GM23338 (cell line): Measurements from ENCODE around the gene ARSB. TPM values are rescaled to one million over a fixed set of nuclear protein-coding genes. Genes with fewer than 3 reads are reported as not detected.

ENCODE experiments used
- ATAC-seq: fragments of 200-7000 bp; cut with Tn5 transposase; 3 replicates; pipeline ENCODE4 v1.9.1; 2020
- DNase-seq: peaks from one replicate; pipeline ENCODE4 v3.0.0-alpha.2; 2015; ENCODE audit warnings: low spot score
- H2AFZ ChIP-seq: fragments of 200-600 bp; sonication (generic); 2 replicates; pipeline ENCODE4 v1.8.0; 2016; ENCODE audit warnings: antibody characterized with exemption, mild to moderate bottlenecking, moderate library complexity
- H3F3A ChIP-seq: fragments of 200-600 bp; sonication (generic); replicated peaks from 2 replicates; pipeline ENCODE4 v1.8.0; 2017; ENCODE audit warnings: antibody characterized with exemption, mixed run types, low read depth
- H3K27ac ChIP-seq: fragments of 200-600 bp; sonication (generic); 2 replicates; pipeline ENCODE4 v1.6.1; 2016; ENCODE audit warnings: low read depth
- H3K27me3 ChIP-seq: fragments of 200-600 bp; sonication (generic); 2 replicates; pipeline ENCODE4 v1.8.0; 2016; ENCODE audit warnings: mild to moderate bottlenecking, mixed run types, moderate library complexity; ENCODE audit not compliant: insufficient read depth
- H3K36me3 ChIP-seq: fragments of 200-600 bp; sonication (generic); 2 replicates; pipeline ENCODE4 v1.8.0; 2016; ENCODE audit warnings: mild to moderate bottlenecking; ENCODE audit not compliant: insufficient read depth
- H3K4me1 ChIP-seq: fragments of 200-600 bp; sonication (generic); 2 replicates; pipeline ENCODE4 v1.8.0; 2016; ENCODE audit warnings: mild to moderate bottlenecking, moderate library complexity; ENCODE audit not compliant: insufficient read depth
- H3K4me2 ChIP-seq: fragments of 200-600 bp; sonication (generic); 2 replicates; pipeline ENCODE4 v1.7.1; 2017; ENCODE audit warnings: mixed run types
- H3K4me3 ChIP-seq: fragments of 200-600 bp; sonication (generic); 2 replicates; pipeline ENCODE4 v1.6.1; 2016; ENCODE audit warnings: mixed run types
- H3K79me2 ChIP-seq: fragments of 200-600 bp; sonication (generic); replicated peaks from 2 replicates; pipeline ENCODE4 v1.8.0; 2017; ENCODE audit warnings: mild to moderate bottlenecking; ENCODE audit not compliant: insufficient read depth
- H3K9me2 ChIP-seq: fragments of 200-600 bp; sonication (generic); 2 replicates; pipeline ENCODE4 v1.8.0; 2017; ENCODE audit not compliant: insufficient read depth
- H4K20me1 ChIP-seq: fragments of 200-600 bp; sonication (generic); replicated peaks from 2 replicates; pipeline ENCODE4 v1.8.0; 2017; ENCODE audit warnings: mild to moderate bottlenecking; ENCODE audit not compliant: insufficient read depth
- H3K27ac Mint-ChIP-seq: 2 replicates; pipeline ENCODE4 v1.8.0; 2020; ENCODE audit warnings: inconsistent platforms, mild to moderate bottlenecking, moderate library complexity, mixed read lengths
- H3K27me3 Mint-ChIP-seq: 3 replicates; pipeline ENCODE4 v1.8.0; 2022; ENCODE audit warnings: low read depth, mild to moderate bottlenecking, moderate library complexity, mixed read lengths, inconsistent platforms; ENCODE audit not compliant: insufficient read depth, poor library complexity
- H3K36me3 Mint-ChIP-seq: 3 replicates; pipeline ENCODE4 v1.8.0; 2021; ENCODE audit warnings: low read depth, mild to moderate bottlenecking, inconsistent platforms, moderate library complexity, mixed read lengths
- H3K4me1 Mint-ChIP-seq: 3 replicates; pipeline ENCODE4 v1.8.0; 2020; ENCODE audit warnings: mild to moderate bottlenecking, inconsistent platforms, mixed read lengths
- H3K4me3 Mint-ChIP-seq: 3 replicates; pipeline ENCODE4 v1.8.0; 2021; ENCODE audit warnings: moderate library complexity, mild to moderate bottlenecking, inconsistent platforms, mixed read lengths
- H3K9me3 Mint-ChIP-seq: 3 replicates; pipeline ENCODE4 v1.8.0; 2020; ENCODE audit warnings: moderate library complexity, mild to moderate bottlenecking, inconsistent platforms, mixed read lengths
- CREB1 ChIP-seq: fragments of 250-450 bp; sonication (Bioruptor Pico); IDR thresholded peaks from 2 replicates; pipeline ENCODE4 v1.5.0; 2020; ENCODE audit warnings: low read depth, mild to moderate bottlenecking, moderate library complexity
- JUNB ChIP-seq: IDR thresholded peaks from one replicate; pipeline ENCODE4 v1.6.1; 2016; ENCODE audit warnings: antibody characterized with exemption; ENCODE audit not compliant: unreplicated experiment
- NANOG ChIP-seq: IDR thresholded peaks from 2 replicates; pipeline ENCODE4 v1.6.1; 2016; ENCODE audit warnings: antibody characterized with exemption, borderline replicate concordance
- STAT1 ChIP-seq: IDR thresholded peaks from one replicate; pipeline ENCODE4 v1.6.1; 2016; ENCODE audit warnings: antibody characterized with exemption; ENCODE audit not compliant: unreplicated experiment
- polyA plus RNA-seq: library from polyadenylated mRNA; unstranded; fragments of >200 nt; fragmentation: Nextera tagmentation; extraction: Ambion mirVana; gene quantifications from 2 replicates; pipeline ENCODE4 v1.2.1, GENCODE V29; 2016
- total RNA-seq: library from RNA; depleted of rRNA; stranded (reverse); fragments of >200 nt; shearing (Covaris generic); gene quantifications from 2 replicates; pipeline ENCODE4 v1.2.3, GENCODE V29; 2014
- TF ChIP-seq, protein P1 (sequence below): fragments of 250-450 bp; sonication (Bioruptor Pico); IDR thresholded peaks from 2 replicates; pipeline ENCODE4 v1.5.0; 2020; ENCODE audit warnings: mild to moderate bottlenecking, moderate library complexity
- TF ChIP-seq, protein P2 (sequence below): IDR thresholded peaks from 2 replicates; pipeline ENCODE4 v1.6.1; 2016; ENCODE audit warnings: antibody characterized with exemption

Gene ARSB
- total and polyA plus RNA-seq, 2 experiments from 2014 or later: 7.4 to 24.6 TPM

DNA sequence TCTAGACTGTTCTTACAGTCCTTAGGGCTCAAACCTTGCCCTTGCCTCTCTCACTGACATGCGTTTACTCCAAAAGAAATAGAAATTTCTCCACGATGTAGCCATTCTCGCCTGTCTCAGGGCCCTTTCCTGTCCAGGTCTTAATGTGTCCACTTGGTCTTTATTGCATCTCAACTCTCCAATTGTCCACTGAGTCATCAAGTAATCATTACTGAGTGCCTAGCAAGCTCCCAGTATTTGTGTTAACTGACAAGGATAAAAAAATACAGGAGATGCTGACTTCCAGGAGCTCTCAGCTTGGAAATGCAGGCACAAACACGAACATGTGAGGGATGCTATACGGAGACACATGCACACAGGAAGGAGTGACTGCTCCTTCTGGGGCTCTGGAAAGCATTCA, 147.3 kb downstream of the ARSB start (continued):
- TF ChIP-seq, protein P1, sequence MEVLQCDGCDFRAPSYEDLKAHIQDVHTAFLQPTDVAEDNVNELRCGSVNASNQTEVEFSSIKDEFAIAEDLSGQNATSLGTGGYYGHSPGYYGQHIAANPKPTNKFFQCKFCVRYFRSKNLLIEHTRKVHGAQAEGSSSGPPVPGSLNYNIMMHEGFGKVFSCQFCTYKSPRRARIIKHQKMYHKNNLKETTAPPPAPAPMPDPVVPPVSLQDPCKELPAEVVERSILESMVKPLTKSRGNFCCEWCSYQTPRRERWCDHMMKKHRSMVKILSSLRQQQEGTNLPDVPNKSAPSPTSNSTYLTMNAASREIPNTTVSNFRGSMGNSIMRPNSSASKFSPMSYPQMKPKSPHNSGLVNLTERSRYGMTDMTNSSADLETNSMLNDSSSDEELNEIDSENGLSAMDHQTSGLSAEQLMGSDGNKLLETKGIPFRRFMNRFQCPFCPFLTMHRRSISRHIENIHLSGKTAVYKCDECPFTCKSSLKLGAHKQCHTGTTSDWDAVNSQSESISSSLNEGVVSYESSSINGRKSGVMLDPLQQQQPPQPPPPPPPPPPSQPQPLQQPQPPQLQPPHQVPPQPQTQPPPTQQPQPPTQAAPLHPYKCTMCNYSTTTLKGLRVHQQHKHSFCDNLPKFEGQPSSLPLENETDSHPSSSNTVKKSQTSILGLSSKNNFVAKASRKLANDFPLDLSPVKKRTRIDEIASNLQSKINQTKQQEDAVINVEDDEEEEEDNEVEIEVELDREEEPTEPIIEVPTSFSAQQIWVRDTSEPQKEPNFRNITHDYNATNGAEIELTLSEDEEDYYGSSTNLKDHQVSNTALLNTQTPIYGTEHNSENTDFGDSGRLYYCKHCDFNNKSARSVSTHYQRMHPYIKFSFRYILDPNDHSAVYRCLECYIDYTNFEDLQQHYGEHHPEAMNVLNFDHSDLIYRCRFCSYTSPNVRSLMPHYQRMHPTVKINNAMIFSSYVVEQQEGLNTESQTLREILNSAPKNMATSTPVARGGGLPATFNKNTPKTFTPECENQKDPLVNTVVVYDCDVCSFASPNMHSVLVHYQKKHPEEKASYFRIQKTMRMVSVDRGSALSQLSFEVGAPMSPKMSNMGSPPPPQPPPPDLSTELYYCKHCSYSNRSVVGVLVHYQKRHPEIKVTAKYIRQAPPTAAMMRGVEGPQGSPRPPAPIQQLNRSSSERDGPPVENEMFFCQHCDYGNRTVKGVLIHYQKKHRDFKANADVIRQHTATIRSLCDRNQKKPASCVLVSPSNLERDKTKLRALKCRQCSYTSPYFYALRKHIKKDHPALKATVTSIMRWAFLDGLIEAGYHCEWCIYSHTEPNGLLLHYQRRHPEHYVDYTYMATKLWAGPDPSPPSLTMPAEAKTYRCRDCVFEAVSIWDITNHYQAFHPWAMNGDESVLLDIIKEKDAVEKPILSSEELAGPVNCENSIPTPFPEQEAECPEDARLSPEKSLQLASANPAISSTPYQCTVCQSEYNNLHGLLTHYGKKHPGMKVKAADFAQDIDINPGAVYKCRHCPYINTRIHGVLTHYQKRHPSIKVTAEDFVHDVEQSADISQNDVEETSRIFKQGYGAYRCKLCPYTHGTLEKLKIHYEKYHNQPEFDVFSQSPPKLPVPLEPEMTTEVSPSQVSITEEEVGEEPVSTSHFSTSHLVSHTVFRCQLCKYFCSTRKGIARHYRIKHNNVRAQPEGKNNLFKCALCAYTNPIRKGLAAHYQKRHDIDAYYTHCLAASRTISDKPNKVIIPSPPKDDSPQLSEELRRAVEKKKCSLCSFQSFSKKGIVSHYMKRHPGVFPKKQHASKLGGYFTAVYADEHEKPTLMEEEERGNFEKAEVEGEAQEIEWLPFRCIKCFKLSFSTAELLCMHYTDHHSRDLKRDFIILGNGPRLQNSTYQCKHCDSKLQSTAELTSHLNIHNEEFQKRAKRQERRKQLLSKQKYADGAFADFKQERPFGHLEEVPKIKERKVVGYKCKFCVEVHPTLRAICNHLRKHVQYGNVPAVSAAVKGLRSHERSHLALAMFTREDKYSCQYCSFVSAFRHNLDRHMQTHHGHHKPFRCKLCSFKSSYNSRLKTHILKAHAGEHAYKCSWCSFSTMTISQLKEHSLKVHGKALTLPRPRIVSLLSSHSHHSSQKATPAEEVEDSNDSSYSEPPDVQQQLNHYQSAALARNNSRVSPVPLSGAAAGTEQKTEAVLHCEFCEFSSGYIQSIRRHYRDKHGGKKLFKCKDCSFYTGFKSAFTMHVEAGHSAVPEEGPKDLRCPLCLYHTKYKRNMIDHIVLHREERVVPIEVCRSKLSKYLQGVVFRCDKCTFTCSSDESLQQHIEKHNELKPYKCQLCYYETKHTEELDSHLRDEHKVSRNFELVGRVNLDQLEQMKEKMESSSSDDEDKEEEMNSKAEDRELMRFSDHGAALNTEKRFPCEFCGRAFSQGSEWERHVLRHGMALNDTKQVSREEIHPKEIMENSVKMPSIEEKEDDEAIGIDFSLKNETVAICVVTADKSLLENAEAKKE: no peak
- TF ChIP-seq JUNB (no peak), CREB1 (CRISPR knock-in tag) (no peak), NANOG (no peak)
- TF ChIP-seq, protein P2, sequence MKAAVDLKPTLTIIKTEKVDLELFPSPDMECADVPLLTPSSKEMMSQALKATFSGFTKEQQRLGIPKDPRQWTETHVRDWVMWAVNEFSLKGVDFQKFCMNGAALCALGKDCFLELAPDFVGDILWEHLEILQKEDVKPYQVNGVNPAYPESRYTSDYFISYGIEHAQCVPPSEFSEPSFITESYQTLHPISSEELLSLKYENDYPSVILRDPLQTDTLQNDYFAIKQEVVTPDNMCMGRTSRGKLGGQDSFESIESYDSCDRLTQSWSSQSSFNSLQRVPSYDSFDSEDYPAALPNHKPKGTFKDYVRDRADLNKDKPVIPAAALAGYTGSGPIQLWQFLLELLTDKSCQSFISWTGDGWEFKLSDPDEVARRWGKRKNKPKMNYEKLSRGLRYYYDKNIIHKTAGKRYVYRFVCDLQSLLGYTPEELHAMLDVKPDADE: no peak

DNA sequence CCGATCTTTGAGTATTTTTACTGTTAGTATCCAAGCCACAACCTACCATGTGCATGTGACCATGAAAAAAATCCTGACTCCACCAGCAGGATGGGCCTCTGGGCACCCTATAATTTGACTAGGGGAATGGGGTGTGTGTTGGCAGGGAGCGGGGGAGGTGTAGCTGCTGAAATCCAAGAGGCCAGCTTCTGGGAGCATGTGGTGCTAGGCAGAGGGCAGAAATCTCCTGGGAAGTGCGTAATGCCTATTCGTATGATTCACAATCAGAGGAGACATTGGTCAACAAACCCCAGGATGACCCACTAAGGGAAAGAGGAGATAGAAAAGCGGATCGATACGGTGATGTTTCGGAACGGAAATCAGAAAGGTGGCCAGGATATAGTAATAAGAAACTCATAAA, 149.9 kb downstream of the ARSB start:
- H3K9me3 Mint-ChIP-seq: no peaks in the 10 kb centered on the region; the same call in 2 of the 3 replicates
- TF ChIP-seq, protein P1: no peak
- TF ChIP-seq STAT1 (no peak), NANOG (no peak), JUNB (no peak)
- TF ChIP-seq, protein P2: no peak

More for the DNA sequence above, 149.9 kb downstream of the ARSB start:
- Histone ChIP-seq H3K4me3 (no peak overlapping the region), H3K27me3 (no peaks in the 10 kb centered on the region), H3K4me2 (no peak overlapping the region), H3K27ac (no peak overlapping the region), H3K36me3 (no peaks in the 10 kb centered on the region), H2AFZ (no peak overlapping the region), H3F3A (no peaks in the 10 kb centered on the region), H3K4me1 (no peaks in the 10 kb centered on the region), H3K9me2 (no peaks in the 10 kb centered on the region), H4K20me1 (no peaks in the 10 kb centered on the region), H3K79me2 (no peaks in the 10 kb centered on the region)
- no peak overlapping the region; the same call in 1 of the 2 replicates for H3K27ac Mint-ChIP-seq
- ATAC-seq (peak; percentile 47), DNase-seq (no peak)
- no peaks in the 10 kb centered on the region for H3K36me3 Mint-ChIP-seq
- H3K27me3 Mint-ChIP-seq: peaks cover 2% of the 10 kb centered on the region
- peaks cover 14% of the 10 kb centered on the region; the same call in 2 of the 3 replicates for H3K4me1 Mint-ChIP-seq
- no peak overlapping the region for H3K4me3 Mint-ChIP-seq
